Endothelial cell of umbilical vein (primary cell): ENCODE results near the gene STK39. TPM values are rescaled to one million over a fixed set of nuclear protein-coding genes. Genes with fewer than 3 reads are reported as not detected.

ENCODE experiments used
- BruUV-seq: library from RNA; stranded (reverse); fragments of 400-500 nt; replicated peaks from 2 replicates; lab custom pipeline; 2021; lab: Mats Ljungman, UMichigan
- CTCF ChIA-PET: fragments of 300-600, 350-600 bp; sonication (Branson Sonifier 250); formaldehyde crosslinking; loops from one replicate; lab custom pipeline; 2021; ENCODE audit warnings: antibody characterized with exemption, inconsistent platforms; lab: Charles Lee
- POLR2A ChIA-PET: fragments of 300-600, 350-600 bp; sonication (Branson Sonifier 250); formaldehyde crosslinking; loops from one replicate; lab custom pipeline; 2021; ENCODE audit warnings: antibody characterized with exemption, inconsistent platforms; lab: Charles Lee
- DNase-seq: peaks from one replicate; pipeline ENCODE4 v3.0.0-alpha.2; 2011; ENCODE audit warnings: low read depth, low spot score
- FAIRE-seq: peaks from 2 replicates; lab custom pipeline; 2011; peaks lifted over from hg19 to GRCh38; lab: Jason Lieb, UNC
- H2AFZ ChIP-seq: 2 replicates; pipeline ENCODE4 v1.6.0; 2012; ENCODE audit warnings: low read depth, low read length, control low read depth, inconsistent platforms
- H3K27ac ChIP-seq: 2 replicates; pipeline ENCODE4 v1.5.1; 2011; ENCODE audit warnings: low read depth, mild to moderate bottlenecking, control low read depth, low read length, moderate library complexity; ENCODE audit not compliant: insufficient read depth
- H3K27me3 ChIP-seq, 2 experiments: 2 replicates each; pipeline versions ENCODE4 v1.6.0 to v1.6.1; 2011; ENCODE audit warnings: low read length in 2 of 2, mixed read lengths in 1 of 2; ENCODE audit not compliant: control insufficient read depth in 2 of 2, insufficient read depth in 2 of 2
- H3K36me3 ChIP-seq, 2 experiments: 2 replicates in 1 of 2; 3 replicates in 1 of 2; pipeline ENCODE4 v1.5.1; 2011; ENCODE audit warnings: low read length in 2 of 2, mild to moderate bottlenecking in 1 of 2, moderate library complexity in 1 of 2; ENCODE audit not compliant: control insufficient read depth in 2 of 2, insufficient read depth in 2 of 2; ENCODE audit errors: extremely low read depth in 1 of 2
- H3K4me1 ChIP-seq: 3 replicates; pipeline ENCODE4 v1.5.1; 2011; ENCODE audit warnings: mild to moderate bottlenecking, low read length; ENCODE audit not compliant: control insufficient read depth, insufficient read depth; ENCODE audit errors: extremely low read depth
- H3K4me2 ChIP-seq: 2 replicates; pipeline ENCODE4 v1.6.1; 2011; ENCODE audit warnings: low read length, control low read depth, mixed read lengths; ENCODE audit not compliant: insufficient read depth
- H3K4me3 ChIP-seq, 3 experiments: fragments of 200-600 bp in 1 of 3; sonication (generic), shearing (Covaris generic) in 1 of 3; replicated peaks in 1 of 3; 2 replicates each; pipeline ENCODE4 v1.5.1; 2011 to 2016; ENCODE audit warnings: control low read depth in 3 of 3, low read length in 3 of 3, mild to moderate bottlenecking in 2 of 3, inconsistent platforms in 1 of 3, low read depth in 1 of 3, moderate library complexity in 1 of 3; ENCODE audit not compliant: insufficient read depth in 1 of 3
- H3K79me2 ChIP-seq: 2 replicates; pipeline ENCODE4 v1.6.0; 2012; ENCODE audit warnings: low read length, inconsistent platforms; ENCODE audit not compliant: control insufficient read depth, insufficient read depth
- H3K9ac ChIP-seq: replicated peaks from 2 replicates; pipeline ENCODE3; 2011; ENCODE audit warnings: low read length, control low read depth; ENCODE audit not compliant: insufficient read depth; ENCODE audit errors: extremely low read depth
- H3K9me1 ChIP-seq: replicated peaks from 3 replicates; pipeline ENCODE4 v1.6.0; 2011; ENCODE audit warnings: mild to moderate bottlenecking, low read length; ENCODE audit not compliant: control insufficient read depth, insufficient read depth; ENCODE audit errors: extremely low read depth
- H3K9me3 ChIP-seq: replicated peaks from 2 replicates; pipeline ENCODE4 v1.5.1; 2012; ENCODE audit warnings: low read length, inconsistent platforms; ENCODE audit not compliant: control insufficient read depth, insufficient read depth
- H4K20me1 ChIP-seq: replicated peaks from 2 replicates; pipeline ENCODE3; 2011; ENCODE audit warnings: mild to moderate bottlenecking, low read length; ENCODE audit not compliant: control insufficient read depth, insufficient read depth; ENCODE audit errors: extremely low read depth
- CTCF ChIP-seq, 2 donors: IDR thresholded peaks; 1 replicate in 1 of 2; 2 replicates in 1 of 2; pipeline ENCODE4 v1.5.1; 2011; ENCODE audit warnings: low read length in 2 of 2, mild to moderate bottlenecking in 2 of 2, moderate library complexity in 2 of 2, control low read depth in 1 of 2, inconsistent platforms in 1 of 2, low read depth in 1 of 2; ENCODE audit not compliant: insufficient read depth in 1 of 2; ENCODE audit errors: extremely low read depth in 1 of 2
- EZH2 ChIP-seq: IDR thresholded peaks from 2 replicates; pipeline ENCODE4 v1.6.1; 2012; ENCODE audit warnings: borderline replicate concordance, low read depth, mild to moderate bottlenecking, moderate library complexity, low read length, inconsistent platforms; ENCODE audit not compliant: severe bottlenecking
- FOS ChIP-seq: IDR thresholded peaks from 2 replicates; pipeline ENCODE4 v1.6.1; 2011; ENCODE audit warnings: mild to moderate bottlenecking, low read length, moderate library complexity, borderline replicate concordance; ENCODE audit not compliant: insufficient read depth
- GATA2 ChIP-seq: IDR thresholded peaks from 2 replicates; pipeline ENCODE4 v1.7.0; 2011; ENCODE audit warnings: low read depth, mild to moderate bottlenecking, moderate library complexity, mixed read lengths, low read length; ENCODE audit not compliant: insufficient read length, insufficient read depth
- JUN ChIP-seq: IDR thresholded peaks from 2 replicates; pipeline ENCODE4 v1.6.1; 2011; ENCODE audit warnings: borderline replicate concordance, low read depth; ENCODE audit not compliant: insufficient read length, insufficient read depth
- MAX ChIP-seq: IDR thresholded peaks from 2 replicates; pipeline ENCODE4 v1.6.1; 2011; ENCODE audit not compliant: insufficient read depth, insufficient read length
- MYC ChIP-seq: IDR thresholded peaks from one replicate; pipeline ENCODE4 v1.6.1; 2011; ENCODE audit warnings: mild to moderate bottlenecking, low read depth, low read length
- POLR2A ChIP-seq: IDR thresholded peaks from 2 replicates; pipeline ENCODE4 v1.6.1; 2012; ENCODE audit warnings: low read depth, mild to moderate bottlenecking, control low read depth, low read length
- POLR2AphosphoS5 ChIP-seq: IDR thresholded peaks from 2 replicates; pipeline ENCODE4 v1.6.1; 2012; ENCODE audit warnings: low read depth, mild to moderate bottlenecking, control low read depth, low read length, moderate library complexity; ENCODE audit not compliant: insufficient read depth
- dilution Hi-C: fragments of 300-500 bp; cut with MboI; formaldehyde crosslinking; loops from one replicate; pipeline ENCODE4 v1.15.0; 2019; ENCODE audit warnings: low sequenced_read_pairs; ENCODE audit not compliant: extremely low pct_ligation_motif_present
- intact Hi-C: fragments of 100-400 bp; cut with micrococcal nuclease; formaldehyde crosslinking; loops from one replicate; pipeline ENCODE4 v1.10.0; 2022
- polyA plus RNA-seq, 4 experiments: library from polyadenylated mRNA; depleted of rRNA in 3 of 4; stranded (reverse) in 3 of 4; unstranded in 1 of 4; fragments of >200 nt; gene quantifications; 2 replicates each; pipeline versions ENCODE4 v1.2.1 to v1.2.3, GENCODE V29; 2011 to 2012; ENCODE audit warnings: missing spikeins in 1 of 4
- total RNA-seq: library from RNA; stranded (reverse); gene quantifications from 2 replicates; pipeline ENCODE4 v1.2.3, GENCODE V29; 2021

Gene STK39
- total and polyA plus RNA-seq, 2 donors (not counting 3 experiments of a cell fraction or from before 2014, with no cell fraction given) = 4.6 to 13.1 TPM

- no peak overlapping the region for H3K27ac ChIP-seq
- CTCF ChIA-PET = no interaction called here
- H3K4me1 ChIP-seq = peaks cover 6% of the 10 kb centered on the region
- no peak for DNase-seq
- no TSS peak for BruUV-seq
- H3K4me2 ChIP-seq = no peak overlapping the region
- no peak overlapping the region for H3K9ac ChIP-seq
- no peak overlapping the region for H3K4me3 ChIP-seq
- H3K9me3 ChIP-seq = no peaks in the 10 kb centered on the region
- dilution Hi-C loops (no loop called here), intact Hi-C loops (no loop called here)
- no peak for TF ChIP-seq CTCF (IDR thresholded peaks at IDR 0.05; ENCODE audit: extremely low read depth in 1 of 2, insufficient read depth in 1 of 2, low read depth in 1 of 2, low read length in 2 of 2)
- no peak for TF ChIP-seq GATA2
- POLR2A ChIA-PET = no interaction called here
- FAIRE-seq = no peak
- H4K20me1 ChIP-seq = no peaks in the 10 kb centered on the region
- no peak overlapping the region for H2AFZ ChIP-seq
- no peaks in the 10 kb centered on the region for H3K9me1 ChIP-seq
- H3K27me3 ChIP-seq = no peaks in the 10 kb centered on the region
- H3K79me2 ChIP-seq = peaks cover 3% of the 10 kb centered on the region
- no peaks in the 10 kb centered on the region for H3K36me3 ChIP-seq
Observed at GRCh38 chr2:168233166-168233565, 14.2 kb downstream of the STK39 start.

GRCh38 chr2:168231609-168232241, 15.7 kb downstream of the STK39 start:
- DNase-seq (no peak), FAIRE-seq (no peak)
- no peaks in the 10 kb centered on the region for H3K9me3 ChIP-seq
- H4K20me1 ChIP-seq = no peaks in the 10 kb centered on the region
- H3K79me2 ChIP-seq = no peaks in the 10 kb centered on the region
- intact Hi-C loops (no loop called here), dilution Hi-C loops (no loop called here)
- TF ChIP-seq MAX (no peak), JUN (no peak), POLR2AphosphoS5 (no peak), CTCF (IDR thresholded peaks at IDR 0.05; ENCODE audit: extremely low read depth in 1 of 2, insufficient read depth in 1 of 2, low read depth in 1 of 2, low read length in 2 of 2) (no peak), FOS (no peak), POLR2A (no peak), GATA2 (no peak), EZH2 (no peak), MYC (no peak)
- ChIA-PET CTCF (interaction anchor here (1.4 kb wide), 1 partner anchor 13 kb away, joined by 3 read pairs; no protein-coding TSS in a partner anchor), POLR2A (no interaction called here)
- no peak overlapping the region for H2AFZ ChIP-seq
- H3K4me1 ChIP-seq = no peaks in the 10 kb centered on the region
- no peaks in the 10 kb centered on the region for H3K27me3 ChIP-seq
- no peak overlapping the region for H3K4me2 ChIP-seq
- H3K4me3 ChIP-seq = no peak overlapping the region
- H3K9ac ChIP-seq = no peak overlapping the region
- H3K27ac ChIP-seq = no peak overlapping the region
- BruUV-seq = no TSS peak
- no peaks in the 10 kb centered on the region for H3K36me3 ChIP-seq
- H3K9me1 ChIP-seq = no peaks in the 10 kb centered on the region
